Measurements from ENCODE around the gene SCART1.
"Not testable (repeated sequence)": the region's sequence is repeated elsewhere in the genome, so short reads cannot be mapped to it uniquely, and the experiment has no call there.

SCART1 gene

DNA sequence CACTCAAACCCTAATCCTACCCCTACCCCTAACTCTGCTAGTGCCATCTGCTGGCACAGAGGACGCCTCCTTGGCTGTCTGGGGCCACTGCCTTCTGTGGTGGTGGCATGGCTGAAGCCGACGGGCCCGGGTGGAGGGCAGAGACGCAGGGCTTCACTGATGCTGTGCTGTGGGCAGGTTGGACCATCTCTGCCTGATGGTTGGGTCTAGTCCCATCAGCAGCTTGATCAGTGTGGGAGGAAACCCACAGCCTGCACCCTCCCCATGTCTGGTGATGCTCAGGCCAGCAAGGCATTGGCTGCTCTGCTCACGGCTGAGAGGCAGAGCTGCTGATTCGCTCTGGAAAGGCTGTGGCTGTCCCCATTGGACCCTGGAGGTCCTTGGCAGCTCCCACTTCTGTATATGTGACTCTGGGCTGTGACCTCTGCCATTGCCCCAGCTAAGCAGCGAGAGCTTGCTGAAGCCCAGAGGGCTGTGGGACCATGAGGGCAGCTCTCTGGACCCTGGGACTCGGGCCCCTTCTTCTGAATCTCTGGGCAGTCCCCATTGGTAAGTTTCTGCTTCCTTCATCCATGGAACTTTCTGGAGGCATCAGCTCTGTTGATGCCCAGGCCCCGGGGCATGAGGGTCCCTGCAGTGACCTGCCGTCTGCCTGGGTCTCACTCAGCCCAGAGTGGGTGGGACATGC, at the start of gene SCART1:
SCART1 (plus strand) TSS at position 430 of the 688 bp plus-strand sequence; CDS start at position 483, 53 bp downstream.
- DNase-seq, result no peak

DNA sequence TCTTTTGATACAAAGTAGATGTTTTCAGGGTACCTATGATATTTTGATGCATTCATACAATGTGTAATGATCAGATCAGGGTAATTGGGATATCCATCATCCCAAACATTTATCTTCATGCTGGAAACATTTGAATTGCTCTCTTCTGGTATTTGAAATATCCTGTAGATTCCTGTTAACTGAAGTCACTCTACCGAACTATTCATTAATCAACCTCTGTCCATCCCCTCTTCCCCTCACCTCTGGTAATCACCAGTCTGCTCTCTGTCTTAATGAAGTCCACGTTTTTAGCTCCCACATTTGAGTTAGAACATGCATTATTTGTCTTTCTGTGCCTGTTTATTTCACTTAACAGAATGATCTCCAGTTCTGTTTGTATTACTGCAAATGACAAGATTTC, 48.5 kb upstream of the SCART1 start:
- no peak for DNase-seq

DNA sequence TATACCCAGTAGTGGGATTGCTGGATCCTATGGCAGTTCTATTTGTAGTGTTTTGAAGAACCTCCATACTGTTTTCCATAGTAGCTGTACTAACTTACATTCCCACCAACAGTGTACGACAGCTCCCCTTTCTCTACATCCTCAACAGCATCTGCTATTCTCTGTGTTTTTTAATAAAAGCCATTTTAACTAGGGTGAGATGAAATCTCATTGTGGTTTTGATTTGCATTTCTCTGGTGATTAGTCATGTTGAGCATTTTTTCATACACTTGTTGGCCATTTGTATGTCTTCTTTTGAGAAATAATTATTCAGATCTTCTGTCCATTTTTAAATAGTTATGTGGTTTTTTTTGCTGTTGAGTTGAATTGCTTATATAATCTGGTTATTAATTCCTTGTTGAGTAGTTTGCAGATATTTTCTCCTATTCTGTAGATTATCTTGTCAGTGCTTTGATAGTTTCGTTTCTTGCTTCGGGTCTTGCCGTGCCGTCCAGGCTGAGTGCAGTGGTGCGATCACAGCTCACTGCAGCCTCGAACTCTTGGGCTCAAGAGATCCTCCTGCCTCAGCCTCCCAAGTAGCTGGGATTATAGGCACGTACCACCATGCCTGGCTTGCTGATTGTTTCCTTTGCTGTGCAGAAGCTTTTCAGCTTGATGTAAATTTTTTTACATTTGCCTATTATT, 47.8 kb upstream of the SCART1 start:
- DNase-seq, result no peak

DNA sequence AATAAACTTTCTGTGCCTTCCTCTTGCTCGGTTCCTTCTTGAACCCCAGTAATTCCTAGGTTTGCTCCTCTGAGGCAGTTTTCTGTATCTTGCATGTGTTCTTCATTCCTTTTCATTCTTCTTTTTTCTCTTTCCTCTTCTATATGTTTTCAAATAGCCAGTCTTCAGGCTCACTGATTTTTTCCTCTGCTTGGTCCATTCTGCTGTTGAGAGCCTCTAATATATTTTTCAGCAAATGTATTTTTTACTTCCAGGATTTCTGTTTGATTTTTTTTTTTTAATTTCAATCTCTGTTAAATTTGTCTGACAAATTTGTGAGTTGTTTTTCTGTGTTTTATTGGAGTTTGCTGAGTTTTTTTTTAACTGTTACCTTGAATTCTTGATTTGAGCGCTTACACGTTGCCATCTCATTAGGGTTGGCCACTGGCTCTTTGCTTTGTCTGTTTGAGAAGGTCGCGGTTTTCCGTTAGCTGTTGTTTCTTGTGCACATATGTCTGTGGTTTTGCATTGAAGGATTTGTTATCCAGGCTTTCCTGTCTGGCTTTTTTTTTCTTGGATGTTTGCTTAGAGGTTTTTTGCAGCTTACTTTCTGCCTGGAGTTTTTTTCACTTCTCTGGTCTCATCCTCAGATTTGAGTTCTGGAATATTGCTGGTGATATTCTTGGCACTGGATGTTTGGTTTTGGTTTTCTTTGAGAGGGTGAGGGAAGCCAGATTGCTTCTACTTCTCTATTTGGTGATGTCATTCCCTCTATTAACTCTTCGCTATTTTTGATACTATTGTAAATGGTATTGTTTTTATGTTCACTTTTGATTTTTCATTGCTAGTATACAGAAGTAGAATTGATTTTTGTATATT, 42.0 kb upstream of the SCART1 start:
- no peak for DNase-seq

DNA sequence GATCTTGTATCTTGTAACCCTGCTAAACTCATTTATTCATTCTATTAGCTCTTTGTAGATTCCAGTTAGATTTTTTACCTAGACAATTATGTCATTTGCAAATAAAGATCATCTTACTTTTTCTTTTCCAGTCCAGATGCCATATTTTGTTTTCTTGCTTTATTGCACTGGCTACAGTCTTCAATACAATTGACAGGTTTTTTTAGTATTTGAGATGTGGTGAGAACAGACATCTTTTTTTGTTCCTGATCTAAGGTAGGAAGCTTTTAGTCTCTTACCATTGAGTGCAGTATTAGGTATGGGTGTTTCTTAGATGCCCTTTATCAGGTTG, 41.4 kb upstream of the SCART1 start:
- DNase-seq, result no peak

DNA sequence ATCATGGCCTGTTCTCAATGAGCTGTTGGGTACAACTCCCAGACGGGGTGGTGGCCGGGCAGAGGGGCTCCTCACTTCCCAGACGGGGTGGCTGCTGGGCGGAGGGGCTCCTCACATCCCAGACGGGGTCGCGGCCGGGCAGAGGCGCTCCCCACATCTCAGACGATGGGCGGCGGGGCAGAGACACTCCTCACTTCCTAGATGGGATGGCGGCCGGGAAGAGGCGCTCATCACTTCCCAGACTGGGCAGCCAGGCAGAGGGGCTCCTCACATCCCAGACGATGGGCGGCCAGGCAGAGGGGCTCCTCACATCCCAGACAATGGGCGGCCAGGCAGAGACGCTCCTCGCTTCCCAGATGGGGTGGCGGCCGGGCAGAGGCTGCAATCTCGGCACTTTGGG, 39.3 kb upstream of the SCART1 start:
- not testable (repeated sequence) for DNase-seq

DNA sequence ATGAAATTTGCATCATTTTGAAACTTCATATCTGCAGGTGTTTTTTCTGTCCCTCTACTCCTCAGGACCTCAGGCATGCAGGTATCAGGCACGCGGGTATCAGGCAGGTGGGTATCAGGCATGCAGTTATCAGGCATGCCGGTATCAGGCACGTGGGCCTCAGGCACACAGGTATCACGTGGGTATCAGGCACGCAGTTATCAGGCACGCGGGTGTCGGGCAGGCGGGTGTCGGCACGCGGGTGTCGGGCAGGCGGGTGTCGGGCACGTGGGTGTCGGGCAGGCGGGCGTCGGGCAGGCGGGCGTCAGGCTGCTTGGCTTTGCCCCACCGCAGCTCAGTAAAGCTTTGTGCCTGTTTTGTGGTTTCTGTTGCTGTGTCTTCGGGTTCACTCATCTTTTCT, 38.0 kb upstream of the SCART1 start:
- DNase-seq, result no peak

DNA sequence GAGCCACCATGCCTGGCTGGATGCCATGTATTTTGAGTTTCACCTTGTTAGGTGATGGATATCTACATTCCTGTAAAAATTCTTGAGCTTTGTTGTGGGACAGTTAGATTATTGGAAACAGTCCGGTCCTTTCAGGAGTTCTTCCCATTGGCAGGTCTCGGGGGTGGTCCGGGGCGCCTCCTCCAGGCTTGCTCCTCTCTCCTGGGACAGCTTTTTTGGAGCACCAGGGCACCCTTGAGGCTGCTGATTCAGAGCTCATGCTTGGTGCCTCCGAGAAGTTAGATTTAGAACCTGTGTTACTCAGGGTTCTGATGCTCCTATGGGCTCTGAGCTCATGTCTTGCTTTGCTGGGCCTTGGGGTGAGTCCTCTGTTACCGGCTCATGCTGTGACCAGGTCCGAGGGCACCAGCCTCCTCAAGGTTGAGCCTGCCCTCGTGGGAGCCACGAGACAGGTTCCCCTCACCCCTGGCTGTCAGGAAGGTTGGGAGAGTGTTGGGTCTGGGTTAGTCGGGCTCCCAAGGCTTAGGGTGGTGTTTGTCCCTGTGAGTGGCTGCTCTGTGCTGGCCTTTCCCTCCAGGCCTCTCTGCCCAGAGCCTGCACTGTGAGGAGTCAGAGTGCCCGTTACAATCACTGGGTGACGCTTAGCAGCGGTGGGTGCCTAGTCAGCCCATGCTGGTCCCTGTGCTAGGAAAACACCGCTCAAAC, 35.3 kb upstream of the SCART1 start:
- DNase-seq, result no peak

DNA sequence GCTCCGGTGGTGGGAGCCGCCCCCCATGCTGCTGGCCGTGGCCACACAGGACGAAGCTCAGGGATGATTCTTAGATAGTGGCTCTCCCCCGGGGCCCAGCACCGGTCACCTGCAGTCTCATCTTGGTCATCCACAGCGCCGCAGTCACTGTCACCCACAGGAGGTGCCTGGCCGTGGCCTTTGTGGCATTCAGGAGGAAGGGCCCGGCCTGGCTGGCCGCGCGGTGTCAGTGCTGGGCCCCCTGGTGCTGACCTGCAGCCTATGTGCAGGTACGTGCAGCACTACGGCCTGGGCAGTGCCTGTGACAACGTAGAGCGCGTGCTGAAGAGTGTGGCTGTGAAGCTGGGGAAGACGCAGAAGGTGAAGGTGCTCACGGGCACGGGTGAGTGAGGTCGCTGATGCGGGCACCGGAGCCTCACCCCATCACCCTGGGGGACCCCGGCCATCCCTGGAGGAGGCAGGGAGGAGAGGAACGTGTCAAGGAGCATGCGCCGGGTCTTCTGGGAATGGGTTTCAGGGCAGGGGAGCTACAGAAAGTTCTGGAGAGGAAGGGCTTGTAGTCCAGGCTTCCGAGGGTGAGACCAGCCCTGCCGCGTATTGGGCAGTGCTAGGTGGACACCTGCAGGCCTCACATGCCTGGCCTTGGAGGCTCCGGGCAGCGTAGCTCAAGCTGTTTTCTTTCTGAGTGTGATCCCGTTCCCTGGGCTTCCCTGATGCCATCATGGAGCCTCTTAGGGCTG, 34.4 kb upstream of the SCART1 start:
- no peak for DNase-seq

DNA sequence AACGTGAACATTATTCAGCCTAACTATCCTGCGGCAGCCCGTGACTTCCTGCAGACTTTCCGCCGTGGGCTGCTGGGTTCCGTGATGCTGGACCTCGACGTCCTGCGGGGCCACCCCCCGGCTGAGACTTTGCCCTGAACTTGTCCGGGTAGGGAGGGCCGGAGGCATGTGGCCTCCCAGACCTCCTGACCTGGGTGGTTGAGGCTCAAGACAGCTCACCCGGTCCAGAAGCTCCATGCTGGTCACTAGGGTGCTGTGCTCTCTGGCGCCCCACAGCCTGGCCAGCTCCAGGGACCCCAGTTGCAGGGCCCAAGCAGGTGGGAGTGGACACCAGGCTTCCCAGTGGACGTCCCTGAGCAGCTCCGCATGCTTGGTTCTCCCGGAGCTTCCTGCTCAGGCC, 33.7 kb upstream of the SCART1 start:
- DNase-seq, result no peak

DNA sequence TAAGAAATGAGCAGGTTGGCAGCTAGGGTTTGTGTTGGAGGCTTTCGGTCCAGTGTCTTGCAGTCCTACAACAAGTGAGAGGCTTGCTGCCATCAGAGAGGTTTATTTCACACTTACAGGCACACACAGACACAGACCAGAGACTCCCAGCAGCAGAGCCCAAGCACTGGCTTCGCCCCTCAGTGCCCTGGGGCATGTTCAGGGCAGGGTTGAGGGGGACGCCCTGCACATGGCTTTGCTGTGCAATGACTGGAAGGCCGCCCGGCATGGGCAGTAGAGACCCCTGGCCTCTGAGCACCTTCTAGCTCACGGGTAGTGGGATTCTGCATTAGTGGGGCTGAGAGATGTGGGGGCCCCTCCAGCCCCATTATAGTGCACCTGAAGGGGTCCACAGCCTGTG, 33.2 kb upstream of the SCART1 start:
- no peak for DNase-seq

DNA sequence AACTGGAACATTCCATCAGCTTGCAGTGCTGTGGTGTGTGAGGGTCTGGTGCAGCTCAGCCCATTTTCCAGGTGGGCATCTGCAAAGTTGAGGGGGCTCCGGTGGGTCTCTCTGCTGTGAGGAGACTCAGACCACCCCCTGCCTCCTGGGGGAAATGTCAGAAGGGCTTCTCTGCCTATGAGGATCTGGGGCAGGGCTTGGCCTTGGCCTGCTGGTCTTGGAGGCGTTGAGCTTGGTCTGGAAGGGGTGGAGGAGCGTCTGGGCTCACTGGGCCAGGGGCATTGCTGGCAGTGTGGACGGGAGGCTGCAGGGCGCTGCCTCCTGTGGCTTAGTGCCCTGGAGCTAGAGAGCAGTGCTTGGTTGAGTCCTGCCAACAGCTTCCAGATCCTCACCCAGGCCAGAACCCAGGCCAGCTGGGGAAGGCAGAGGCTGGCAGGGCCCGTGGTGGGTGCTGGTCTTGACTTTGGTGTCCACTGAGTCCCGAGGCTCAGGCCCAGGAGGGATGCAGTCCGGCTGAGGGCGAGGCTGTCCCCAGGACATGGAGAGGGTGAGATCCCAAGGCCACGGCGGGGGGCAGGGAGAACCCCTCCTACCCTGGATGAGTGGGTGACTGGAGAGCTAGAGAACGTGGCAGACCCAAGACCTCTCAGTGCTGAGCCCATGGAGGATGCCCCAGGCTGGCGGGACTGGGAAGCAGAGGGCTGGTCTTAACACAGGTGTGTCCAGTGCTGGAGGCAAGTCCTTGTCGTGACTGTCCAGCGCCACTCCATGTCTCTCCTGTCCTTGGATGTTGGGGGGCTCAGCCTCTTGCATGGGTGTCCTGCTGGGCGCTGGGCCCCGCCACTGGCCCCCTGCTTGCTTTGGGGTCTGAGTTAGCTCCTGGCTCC, 32.2 kb upstream of the SCART1 start:
- DNase-seq, result no peak

DNA sequence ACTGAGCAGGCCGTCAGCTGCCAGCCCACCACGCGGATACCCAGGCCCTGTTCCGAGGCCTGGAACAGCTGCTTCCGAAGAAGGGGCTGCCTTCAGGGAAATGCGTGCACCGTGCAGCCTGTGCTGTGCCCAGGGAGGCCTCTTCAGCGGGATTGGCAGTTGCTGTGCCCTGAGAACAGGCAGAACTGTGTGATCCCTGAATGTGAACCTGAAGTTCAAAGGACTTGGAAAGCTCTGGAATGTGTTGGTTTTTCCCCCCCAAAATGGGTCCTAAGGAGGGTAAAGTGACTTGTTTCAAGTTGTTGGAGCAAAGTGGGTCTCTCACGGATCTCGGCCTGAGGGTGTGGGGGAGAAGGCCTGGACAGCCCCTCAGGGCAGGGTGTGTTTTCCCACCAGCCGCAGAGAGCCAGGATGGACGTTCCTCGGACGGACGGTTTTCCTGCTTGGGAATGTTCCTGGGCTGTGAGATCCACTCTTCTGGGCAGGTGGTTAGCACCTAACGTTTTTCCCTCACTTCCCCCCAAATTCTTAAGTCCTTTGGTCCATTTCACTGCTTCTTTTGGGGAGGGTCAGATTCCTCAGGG, 31.4 kb upstream of the SCART1 start:
- no peak for DNase-seq

DNA sequence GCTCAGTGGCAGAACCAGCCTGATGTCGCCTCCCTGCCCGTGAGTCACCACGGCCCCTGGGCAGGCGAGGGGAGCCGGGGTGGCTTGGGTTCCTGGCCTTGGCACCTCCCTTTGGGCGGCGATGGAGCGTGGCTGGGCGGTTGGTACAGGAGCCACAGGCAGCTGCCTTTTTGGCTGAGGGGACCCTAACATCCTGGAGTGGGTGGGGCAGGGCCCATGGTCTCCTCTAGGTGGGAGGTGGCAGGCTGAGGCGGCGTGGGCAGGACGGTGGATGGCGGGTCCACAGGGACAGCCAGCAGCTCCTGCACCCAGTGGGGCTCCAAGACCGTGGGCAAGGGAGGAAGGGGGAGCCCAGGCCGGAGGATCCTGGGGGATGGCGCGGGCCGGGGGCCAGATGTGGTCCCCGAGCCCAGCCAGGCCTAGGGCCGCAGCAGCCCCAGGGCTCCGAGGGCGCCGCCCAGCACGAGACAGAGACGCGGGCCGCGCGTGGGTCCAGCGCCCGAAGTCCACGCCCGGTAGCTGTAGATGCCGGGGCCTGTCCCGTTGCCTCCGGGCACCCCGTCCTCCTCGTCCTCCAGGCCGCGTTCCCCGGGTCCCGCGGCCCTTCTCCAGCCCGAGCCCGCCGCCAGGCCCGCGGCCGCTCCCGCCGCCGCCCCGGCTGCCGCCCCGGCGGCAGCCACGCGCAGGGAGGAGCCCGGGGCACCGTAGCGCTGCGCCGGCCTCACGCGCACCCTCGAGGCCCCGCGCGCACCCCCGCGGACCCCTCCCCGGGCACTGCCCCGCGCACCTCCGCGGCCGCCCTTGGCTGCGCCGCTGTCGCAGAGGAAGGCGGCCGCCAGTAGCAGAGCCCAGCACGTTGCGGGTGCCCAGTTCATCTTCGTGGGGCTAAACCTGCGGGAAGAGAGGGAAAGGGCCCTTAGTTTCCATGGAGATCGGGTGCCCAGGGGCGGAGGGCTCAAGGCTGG, 30.7 kb upstream of the SCART1 start:
- DNase-seq, result no peak

DNA sequence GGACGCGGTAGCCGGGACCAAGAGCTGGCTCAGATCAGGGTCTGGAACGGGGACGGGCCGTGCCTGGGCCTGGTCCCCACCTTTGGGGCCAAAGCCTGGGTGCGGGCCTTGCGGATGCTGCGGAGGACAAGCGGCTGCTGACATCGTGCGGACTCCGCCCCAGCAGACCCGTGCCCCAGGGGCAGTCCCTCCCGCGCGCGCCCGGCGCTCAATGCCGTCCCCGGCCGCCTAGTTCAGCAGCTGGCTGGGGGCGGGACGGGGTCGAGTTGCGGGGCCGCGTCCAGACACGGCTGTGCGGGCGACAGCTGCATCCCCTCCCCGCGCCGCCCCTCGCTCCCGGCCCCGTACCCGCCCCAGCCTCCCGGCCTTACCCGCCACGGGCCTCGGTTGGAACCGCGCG, 29.6 kb upstream of the SCART1 start:
- not testable (repeated sequence) for DNase-seq

DNA sequence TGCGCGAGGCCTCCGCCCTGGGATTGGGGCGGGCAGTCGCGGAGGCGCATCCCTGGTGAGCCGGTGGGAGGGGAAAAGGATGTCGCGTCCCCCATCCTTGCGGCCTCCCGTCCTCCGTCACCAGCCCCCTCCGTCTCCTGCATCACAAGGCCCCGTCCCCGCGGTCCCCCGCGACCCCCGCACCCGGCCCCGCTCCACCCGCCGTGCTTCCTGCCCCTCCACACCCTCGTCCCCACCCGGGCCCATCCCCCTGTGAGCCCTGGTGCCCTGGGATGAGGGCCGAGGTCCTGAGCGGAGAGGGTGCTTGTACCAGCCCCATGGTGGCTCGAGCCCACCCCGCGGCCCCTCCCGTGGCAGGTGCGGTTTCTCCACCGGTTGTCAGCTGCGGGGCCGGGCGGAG, 29.1 kb upstream of the SCART1 start, which contains the start of gene SPRN:
SPRN (minus strand) TSS at position 25 of the 400 bp plus-strand sequence. CDS start 944 bp downstream, outside the sequence.
- DNase-seq, result not testable (repeated sequence)

DNA sequence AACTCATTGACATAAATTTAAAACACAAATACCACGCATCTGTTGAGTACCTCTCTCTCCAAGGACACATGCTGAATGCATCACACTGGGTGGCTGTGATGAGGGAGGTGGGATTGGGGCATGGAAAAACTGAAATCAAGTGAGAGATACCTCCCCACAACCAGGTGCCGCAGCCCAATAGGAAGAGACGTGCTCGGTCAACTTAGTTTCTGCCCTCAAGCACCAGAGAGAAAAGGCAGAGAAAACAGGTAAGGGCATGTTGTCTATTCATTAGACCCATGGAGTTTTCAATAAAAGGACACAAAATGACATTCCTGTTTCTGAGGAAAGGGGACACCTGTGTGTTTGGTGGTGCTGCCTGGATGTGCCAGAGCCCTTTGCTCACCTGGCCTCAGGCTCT, 24.2 kb upstream of the SCART1 start:
- DNase-seq, result not testable (repeated sequence)

DNA sequence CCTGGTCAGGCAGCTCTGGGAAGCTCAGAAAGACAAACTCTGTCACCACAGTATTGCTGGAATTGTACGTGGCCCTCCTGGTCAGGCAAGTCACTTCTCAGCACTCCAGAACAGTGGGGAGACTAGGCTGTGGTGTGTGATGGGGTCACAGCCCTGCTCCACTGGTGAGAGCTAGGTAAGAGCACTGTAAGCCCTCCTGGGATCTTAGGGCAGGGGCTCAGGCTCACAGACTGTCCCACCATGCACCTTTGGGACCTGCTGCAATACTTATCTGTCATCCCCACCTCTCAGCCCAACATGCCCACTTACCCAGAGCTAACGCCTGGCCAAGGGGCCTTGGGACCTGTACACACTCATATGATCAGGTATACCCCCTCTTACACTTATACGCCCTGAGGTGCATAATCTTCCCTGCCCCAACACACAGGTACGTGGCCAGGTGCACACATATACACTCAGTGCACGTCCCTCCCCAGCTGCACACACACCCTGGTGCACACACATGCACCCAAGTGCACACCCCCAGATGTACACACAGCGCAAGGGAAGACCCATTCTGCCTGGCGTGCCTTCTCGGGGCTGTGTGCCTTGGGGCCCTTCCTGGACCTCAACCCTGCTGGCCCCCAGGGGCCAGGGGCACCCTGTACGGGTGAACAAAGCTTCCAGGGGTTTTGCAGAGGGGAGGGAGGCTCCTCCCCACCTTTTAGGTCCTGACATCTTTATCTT, 21.7 kb upstream of the SCART1 start:
- not testable (repeated sequence) for DNase-seq

DNA sequence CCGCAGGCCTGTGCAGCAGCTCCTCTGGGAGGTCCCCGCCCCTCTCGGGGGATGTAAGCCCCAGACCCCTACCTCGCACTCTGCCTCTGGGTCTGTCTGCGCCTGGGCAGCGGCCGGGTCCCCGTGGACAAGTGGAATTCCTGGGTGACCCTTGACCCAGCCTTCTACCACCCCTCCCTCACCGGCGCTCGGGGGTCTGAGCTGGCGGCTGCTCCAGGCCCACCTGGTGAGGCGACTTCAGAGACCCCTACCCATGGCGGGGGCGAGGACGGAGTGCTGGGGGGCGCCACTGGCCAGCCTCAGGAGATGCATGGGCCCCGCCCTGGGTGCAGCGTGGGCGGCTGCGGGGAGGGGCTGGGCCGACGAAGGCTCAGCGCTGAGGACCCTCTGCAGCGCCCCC, 21.0 kb upstream of the SCART1 start:
- not testable (repeated sequence) for DNase-seq
